Endothelial cell of umbilical vein (primary cell): ENCODE results near the gene DENND6A. TPM values are rescaled to one million over a fixed set of nuclear protein-coding genes. Genes with fewer than 3 reads are reported as not detected.
A peak's percentile ranks its signal among the peaks of the same experiment; 100 is the strongest.
"Not testable (repeated sequence)": the region's sequence is repeated elsewhere in the genome, so short reads cannot be mapped to it uniquely, and the experiment has no call there.

Source experiments
- BruUV-seq: library from RNA; stranded (reverse); fragments of 400-500 nt; replicated peaks from 2 replicates; lab custom pipeline; 2021; lab: Mats Ljungman, UMichigan
- CTCF ChIA-PET: fragments of 300-600, 350-600 bp; sonication (Branson Sonifier 250); formaldehyde crosslinking; loops from one replicate; lab custom pipeline; 2021; ENCODE audit warnings: antibody characterized with exemption, inconsistent platforms; lab: Charles Lee
- POLR2A ChIA-PET: fragments of 300-600, 350-600 bp; sonication (Branson Sonifier 250); formaldehyde crosslinking; loops from one replicate; lab custom pipeline; 2021; ENCODE audit warnings: antibody characterized with exemption, inconsistent platforms; lab: Charles Lee
- DNase-seq: peaks from one replicate; pipeline ENCODE4 v3.0.0-alpha.2; 2011; ENCODE audit warnings: low read depth, low spot score
- FAIRE-seq: peaks from 2 replicates; lab custom pipeline; 2011; peaks lifted over from hg19 to GRCh38; lab: Jason Lieb, UNC
- H2AFZ ChIP-seq: 2 replicates; pipeline ENCODE4 v1.6.0; 2012; ENCODE audit warnings: low read depth, low read length, control low read depth, inconsistent platforms
- H3K27ac ChIP-seq: 2 replicates; pipeline ENCODE4 v1.5.1; 2011; ENCODE audit warnings: low read depth, mild to moderate bottlenecking, control low read depth, low read length, moderate library complexity; ENCODE audit not compliant: insufficient read depth
- H3K27me3 ChIP-seq, 2 experiments: 2 replicates each; pipeline versions ENCODE4 v1.6.0 to v1.6.1; 2011; ENCODE audit warnings: low read length in 2 of 2, mixed read lengths in 1 of 2; ENCODE audit not compliant: control insufficient read depth in 2 of 2, insufficient read depth in 2 of 2
- H3K36me3 ChIP-seq, 2 experiments: 2 replicates in 1 of 2; 3 replicates in 1 of 2; pipeline ENCODE4 v1.5.1; 2011; ENCODE audit warnings: low read length in 2 of 2, mild to moderate bottlenecking in 1 of 2, moderate library complexity in 1 of 2; ENCODE audit not compliant: control insufficient read depth in 2 of 2, insufficient read depth in 2 of 2; ENCODE audit errors: extremely low read depth in 1 of 2
- H3K4me1 ChIP-seq: 3 replicates; pipeline ENCODE4 v1.5.1; 2011; ENCODE audit warnings: mild to moderate bottlenecking, low read length; ENCODE audit not compliant: control insufficient read depth, insufficient read depth; ENCODE audit errors: extremely low read depth
- H3K4me2 ChIP-seq: 2 replicates; pipeline ENCODE4 v1.6.1; 2011; ENCODE audit warnings: low read length, control low read depth, mixed read lengths; ENCODE audit not compliant: insufficient read depth
- H3K4me3 ChIP-seq, 3 experiments: fragments of 200-600 bp in 1 of 3; sonication (generic), shearing (Covaris generic) in 1 of 3; replicated peaks in 1 of 3; 2 replicates each; pipeline ENCODE4 v1.5.1; 2011 to 2016; ENCODE audit warnings: control low read depth in 3 of 3, low read length in 3 of 3, mild to moderate bottlenecking in 2 of 3, inconsistent platforms in 1 of 3, low read depth in 1 of 3, moderate library complexity in 1 of 3; ENCODE audit not compliant: insufficient read depth in 1 of 3
- H3K79me2 ChIP-seq: 2 replicates; pipeline ENCODE4 v1.6.0; 2012; ENCODE audit warnings: low read length, inconsistent platforms; ENCODE audit not compliant: control insufficient read depth, insufficient read depth
- H3K9ac ChIP-seq: replicated peaks from 2 replicates; pipeline ENCODE3; 2011; ENCODE audit warnings: low read length, control low read depth; ENCODE audit not compliant: insufficient read depth; ENCODE audit errors: extremely low read depth
- H3K9me1 ChIP-seq: replicated peaks from 3 replicates; pipeline ENCODE4 v1.6.0; 2011; ENCODE audit warnings: mild to moderate bottlenecking, low read length; ENCODE audit not compliant: control insufficient read depth, insufficient read depth; ENCODE audit errors: extremely low read depth
- H3K9me3 ChIP-seq: replicated peaks from 2 replicates; pipeline ENCODE4 v1.5.1; 2012; ENCODE audit warnings: low read length, inconsistent platforms; ENCODE audit not compliant: control insufficient read depth, insufficient read depth
- H4K20me1 ChIP-seq: replicated peaks from 2 replicates; pipeline ENCODE3; 2011; ENCODE audit warnings: mild to moderate bottlenecking, low read length; ENCODE audit not compliant: control insufficient read depth, insufficient read depth; ENCODE audit errors: extremely low read depth
- CTCF ChIP-seq, 2 donors: IDR thresholded peaks; 1 replicate in 1 of 2; 2 replicates in 1 of 2; pipeline ENCODE4 v1.5.1; 2011; ENCODE audit warnings: low read length in 2 of 2, mild to moderate bottlenecking in 2 of 2, moderate library complexity in 2 of 2, control low read depth in 1 of 2, inconsistent platforms in 1 of 2, low read depth in 1 of 2; ENCODE audit not compliant: insufficient read depth in 1 of 2; ENCODE audit errors: extremely low read depth in 1 of 2
- EZH2 ChIP-seq: IDR thresholded peaks from 2 replicates; pipeline ENCODE4 v1.6.1; 2012; ENCODE audit warnings: borderline replicate concordance, low read depth, mild to moderate bottlenecking, moderate library complexity, low read length, inconsistent platforms; ENCODE audit not compliant: severe bottlenecking
- FOS ChIP-seq: IDR thresholded peaks from 2 replicates; pipeline ENCODE4 v1.6.1; 2011; ENCODE audit warnings: mild to moderate bottlenecking, low read length, moderate library complexity, borderline replicate concordance; ENCODE audit not compliant: insufficient read depth
- GATA2 ChIP-seq: IDR thresholded peaks from 2 replicates; pipeline ENCODE4 v1.7.0; 2011; ENCODE audit warnings: low read depth, mild to moderate bottlenecking, moderate library complexity, mixed read lengths, low read length; ENCODE audit not compliant: insufficient read length, insufficient read depth
- JUN ChIP-seq: IDR thresholded peaks from 2 replicates; pipeline ENCODE4 v1.6.1; 2011; ENCODE audit warnings: borderline replicate concordance, low read depth; ENCODE audit not compliant: insufficient read length, insufficient read depth
- MYC ChIP-seq: IDR thresholded peaks from one replicate; pipeline ENCODE4 v1.6.1; 2011; ENCODE audit warnings: mild to moderate bottlenecking, low read depth, low read length
- POLR2AphosphoS5 ChIP-seq: IDR thresholded peaks from 2 replicates; pipeline ENCODE4 v1.6.1; 2012; ENCODE audit warnings: low read depth, mild to moderate bottlenecking, control low read depth, low read length, moderate library complexity; ENCODE audit not compliant: insufficient read depth
- dilution Hi-C: fragments of 300-500 bp; cut with MboI; formaldehyde crosslinking; loops from one replicate; pipeline ENCODE4 v1.15.0; 2019; ENCODE audit warnings: low sequenced_read_pairs; ENCODE audit not compliant: extremely low pct_ligation_motif_present
- intact Hi-C: fragments of 100-400 bp; cut with micrococcal nuclease; formaldehyde crosslinking; loops from one replicate; pipeline ENCODE4 v1.10.0; 2022
- polyA plus RNA-seq, 4 experiments: library from polyadenylated mRNA; depleted of rRNA in 3 of 4; stranded (reverse) in 3 of 4; unstranded in 1 of 4; fragments of >200 nt; gene quantifications; 2 replicates each; pipeline versions ENCODE4 v1.2.1 to v1.2.3, GENCODE V29; 2011 to 2012; ENCODE audit warnings: missing spikeins in 1 of 4
- total RNA-seq: library from RNA; stranded (reverse); gene quantifications from 2 replicates; pipeline ENCODE4 v1.2.3, GENCODE V29; 2021
- TF ChIP-seq, protein P1 (sequence below): IDR thresholded peaks from 2 replicates; pipeline ENCODE4 v1.6.1; 2011; ENCODE audit not compliant: insufficient read depth, insufficient read length

DENND6A gene
- total and polyA plus RNA-seq, 2 donors (not counting 3 experiments of a cell fraction or from before 2014, with no cell fraction given), result 12.7 to 25.0 TPM

DNA sequence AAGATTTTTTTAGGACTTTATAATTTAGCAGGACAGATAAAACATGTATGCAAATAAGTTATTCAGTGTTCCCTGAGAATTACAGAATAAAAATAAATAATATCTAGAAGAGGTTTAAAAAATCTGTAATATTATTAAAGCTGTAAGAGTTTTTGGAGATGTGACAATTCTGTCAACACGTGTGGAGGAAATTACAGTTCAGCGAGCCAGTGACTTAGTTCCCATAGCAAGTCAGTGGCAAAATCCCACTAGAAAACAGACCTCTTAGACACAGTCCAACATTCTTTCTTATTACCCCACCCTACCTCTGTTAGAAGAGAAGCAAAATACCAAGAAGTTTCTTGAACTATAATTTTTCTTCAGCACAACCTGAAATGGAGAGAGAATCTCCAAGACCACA, 16.2 kb upstream of the DENND6A start:
- peak overlapping the region; percentile 21 for H3K27ac ChIP-seq
- peak overlapping the region; percentile 39 for H3K4me2 ChIP-seq
- peak overlapping the region; percentile 90 for H2AFZ ChIP-seq
- H3K36me3 ChIP-seq, result no peaks in the 10 kb centered on the region
- no peak overlapping the region for H3K9ac ChIP-seq
- no peaks in the 10 kb centered on the region for H3K9me3 ChIP-seq
- ChIA-PET CTCF (interaction anchor here (1.2 to 1.7 kb wide), 3 partner anchors 10 to 312 kb away, joined by 3 to 6 read pairs (median 5); no protein-coding TSS in a partner anchor), POLR2A (no interaction called here)
- intact Hi-C loops (no loop called here), dilution Hi-C loops (no loop called here)
- no peaks in the 10 kb centered on the region for H3K79me2 ChIP-seq
- H3K4me1 ChIP-seq, result peaks cover 8% of the 10 kb centered on the region
- H4K20me1 ChIP-seq, result no peaks in the 10 kb centered on the region
- no peaks in the 10 kb centered on the region for H3K9me1 ChIP-seq
- TF ChIP-seq GATA2, result no peak
- TF ChIP-seq EZH2, result no peak
- TF ChIP-seq, protein P1, sequence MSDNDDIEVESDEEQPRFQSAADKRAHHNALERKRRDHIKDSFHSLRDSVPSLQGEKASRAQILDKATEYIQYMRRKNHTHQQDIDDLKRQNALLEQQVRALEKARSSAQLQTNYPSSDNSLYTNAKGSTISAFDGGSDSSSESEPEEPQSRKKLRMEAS, result no peak
- no peak for TF ChIP-seq FOS
- TF ChIP-seq JUN, result no peak
- no peak for TF ChIP-seq MYC
- H3K4me3 ChIP-seq, result no peak overlapping the region
- no peak for DNase-seq
- BruUV-seq, result no TSS peak
- FAIRE-seq, result no peak
- H3K27me3 ChIP-seq, result no peaks in the 10 kb centered on the region

DNA sequence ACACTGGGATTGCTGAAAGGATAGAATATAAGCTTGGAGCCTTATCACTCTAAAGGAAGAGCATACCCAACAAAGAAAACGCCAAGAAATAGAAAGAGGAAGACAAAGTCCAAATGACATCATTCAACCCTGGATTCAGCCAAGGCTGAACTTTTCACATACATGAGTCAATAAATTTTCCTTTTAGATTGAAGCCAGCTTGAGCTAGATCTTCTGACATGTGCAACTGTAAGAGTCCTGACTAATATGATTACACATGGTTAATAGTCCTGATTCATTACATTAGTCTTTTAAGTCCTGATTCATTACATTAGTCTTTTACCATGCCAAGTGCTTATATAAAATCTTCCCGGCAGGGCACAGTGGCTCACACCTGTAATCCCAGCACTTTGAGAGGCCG, 13.6 kb upstream of the DENND6A start:
- no peak overlapping the region for H3K4me2 ChIP-seq
- no peaks in the 10 kb centered on the region for H3K27me3 ChIP-seq
- TF ChIP-seq POLR2AphosphoS5 (no peak), CTCF (IDR thresholded peaks at IDR 0.05; ENCODE audit: extremely low read depth in 1 of 2, insufficient read depth in 1 of 2, low read depth in 1 of 2, low read length in 2 of 2) (no peak), FOS (peak; percentile 35)
- no peaks in the 10 kb centered on the region for H3K9me3 ChIP-seq
- DNase-seq (peak; percentile 51), FAIRE-seq (no peak)
- H3K36me3 ChIP-seq, result no peaks in the 10 kb centered on the region
- ChIA-PET POLR2A (no interaction called here), CTCF (no interaction called here)
- no peaks in the 10 kb centered on the region for H4K20me1 ChIP-seq
- dilution Hi-C loops (no loop called here), intact Hi-C loops (no loop called here)
- H3K4me3 ChIP-seq, result no peak overlapping the region
- no peak overlapping the region for H2AFZ ChIP-seq
- no peaks in the 10 kb centered on the region for H3K79me2 ChIP-seq
- no peaks in the 10 kb centered on the region for H3K9me1 ChIP-seq
- no peak overlapping the region for H3K9ac ChIP-seq
- no peak overlapping the region for H3K27ac ChIP-seq
- H3K4me1 ChIP-seq, result peaks cover 8% of the 10 kb centered on the region
- BruUV-seq, result no TSS peak

GRCh38 chr3:57705351-57705750, 12.5 kb upstream of the DENND6A start:
- FAIRE-seq, H3K27ac ChIP-seq, H3K4me2 ChIP-seq, H3K9ac ChIP-seq, BruUV-seq, H2AFZ ChIP-seq, H3K27me3 ChIP-seq, CTCF ChIA-PET, H3K4me3 ChIP-seq, H3K36me3 ChIP-seq, H3K9me3 ChIP-seq, dilution Hi-C loops, intact Hi-C loops, H3K4me1 ChIP-seq, DNase-seq, H4K20me1 ChIP-seq, H3K79me2 ChIP-seq, H3K9me1 ChIP-seq: not testable (repeated sequence)
- POLR2A ChIA-PET, result interaction anchor here (0.6 kb wide), 1 partner anchor 347 kb away, joined by 3 read pairs; no protein-coding TSS in a partner anchor
